Measurements from ENCODE around the gene SNX27. TPM values are rescaled to one million over a fixed set of nuclear protein-coding genes. Genes with fewer than 3 reads are reported as not detected.

The SNX27 gene
- total RNA-seq, 1 donor from 2014 or later, result 18.8 TPM

DNA sequence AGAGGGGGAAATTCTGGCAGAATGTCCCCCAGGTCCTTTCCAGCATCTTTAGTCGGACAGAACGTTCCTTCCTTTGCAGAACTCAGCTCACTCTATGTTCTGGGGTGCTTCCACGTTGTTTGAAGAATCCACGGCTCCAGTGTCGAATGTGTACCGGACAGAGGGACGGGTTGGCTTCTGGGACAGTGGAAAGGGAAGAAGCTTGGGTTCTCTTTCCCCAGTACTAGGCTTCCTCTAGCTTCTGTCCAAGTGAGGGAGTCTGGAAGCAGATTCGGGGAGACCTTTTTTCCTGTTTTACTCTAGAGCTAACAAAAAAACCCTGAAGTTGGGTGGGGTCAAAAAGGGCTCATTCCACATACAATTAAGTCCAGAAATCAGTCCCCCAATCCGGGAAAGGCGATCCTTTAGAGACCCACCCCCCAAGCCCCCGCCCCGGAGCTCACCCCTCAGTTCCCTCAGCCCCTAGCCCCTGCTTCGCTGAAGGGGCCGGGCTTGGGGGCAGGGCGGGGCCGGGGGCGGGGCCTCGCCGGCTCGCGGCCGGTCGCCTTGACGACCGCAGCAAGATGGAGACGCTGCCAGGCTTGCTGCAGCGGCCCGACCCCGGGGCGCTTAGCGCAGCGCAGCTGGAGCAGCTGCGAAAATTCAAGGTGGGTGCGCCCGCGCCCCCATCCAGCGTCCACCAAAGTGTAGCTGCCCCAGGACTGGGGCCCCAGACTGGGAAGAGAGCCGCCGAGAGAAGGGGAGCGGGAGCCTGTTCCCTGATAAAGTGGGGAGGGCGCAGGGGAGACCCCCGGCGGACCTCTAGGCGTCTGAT, 109.3 kb downstream of the SNX27 start, which contains the start of gene RIIAD1:
TSS of gene RIIAD1 (plus strand) at position 549 of the 814 bp plus-strand sequence. CDS start at position 564, 15 bp downstream.
- Histone ChIP-seq H3K27me3 (ENCODE audit: control insufficient read depth, insufficient read depth, low read length) (peaks cover 44% of the 10 kb centered on the region), H3K36me3 (ENCODE audit: control insufficient read depth, insufficient read depth, low read length) (no peaks in the 10 kb centered on the region), H3K4me3 (ENCODE audit: low read depth, low read length) (peak within 1 kb of the TSS; percentile 35)
- TF ChIP-seq, protein P1, sequence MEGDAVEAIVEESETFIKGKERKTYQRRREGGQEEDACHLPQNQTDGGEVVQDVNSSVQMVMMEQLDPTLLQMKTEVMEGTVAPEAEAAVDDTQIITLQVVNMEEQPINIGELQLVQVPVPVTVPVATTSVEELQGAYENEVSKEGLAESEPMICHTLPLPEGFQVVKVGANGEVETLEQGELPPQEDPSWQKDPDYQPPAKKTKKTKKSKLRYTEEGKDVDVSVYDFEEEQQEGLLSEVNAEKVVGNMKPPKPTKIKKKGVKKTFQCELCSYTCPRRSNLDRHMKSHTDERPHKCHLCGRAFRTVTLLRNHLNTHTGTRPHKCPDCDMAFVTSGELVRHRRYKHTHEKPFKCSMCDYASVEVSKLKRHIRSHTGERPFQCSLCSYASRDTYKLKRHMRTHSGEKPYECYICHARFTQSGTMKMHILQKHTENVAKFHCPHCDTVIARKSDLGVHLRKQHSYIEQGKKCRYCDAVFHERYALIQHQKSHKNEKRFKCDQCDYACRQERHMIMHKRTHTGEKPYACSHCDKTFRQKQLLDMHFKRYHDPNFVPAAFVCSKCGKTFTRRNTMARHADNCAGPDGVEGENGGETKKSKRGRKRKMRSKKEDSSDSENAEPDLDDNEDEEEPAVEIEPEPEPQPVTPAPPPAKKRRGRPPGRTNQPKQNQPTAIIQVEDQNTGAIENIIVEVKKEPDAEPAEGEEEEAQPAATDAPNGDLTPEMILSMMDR (IDR thresholded peaks at IDR 0.05; ENCODE audit: insufficient read depth, low read length, poor library complexity, severe bottlenecking), result no peak
- DNase-seq (ENCODE audit: low read depth), result no peak

DNA sequence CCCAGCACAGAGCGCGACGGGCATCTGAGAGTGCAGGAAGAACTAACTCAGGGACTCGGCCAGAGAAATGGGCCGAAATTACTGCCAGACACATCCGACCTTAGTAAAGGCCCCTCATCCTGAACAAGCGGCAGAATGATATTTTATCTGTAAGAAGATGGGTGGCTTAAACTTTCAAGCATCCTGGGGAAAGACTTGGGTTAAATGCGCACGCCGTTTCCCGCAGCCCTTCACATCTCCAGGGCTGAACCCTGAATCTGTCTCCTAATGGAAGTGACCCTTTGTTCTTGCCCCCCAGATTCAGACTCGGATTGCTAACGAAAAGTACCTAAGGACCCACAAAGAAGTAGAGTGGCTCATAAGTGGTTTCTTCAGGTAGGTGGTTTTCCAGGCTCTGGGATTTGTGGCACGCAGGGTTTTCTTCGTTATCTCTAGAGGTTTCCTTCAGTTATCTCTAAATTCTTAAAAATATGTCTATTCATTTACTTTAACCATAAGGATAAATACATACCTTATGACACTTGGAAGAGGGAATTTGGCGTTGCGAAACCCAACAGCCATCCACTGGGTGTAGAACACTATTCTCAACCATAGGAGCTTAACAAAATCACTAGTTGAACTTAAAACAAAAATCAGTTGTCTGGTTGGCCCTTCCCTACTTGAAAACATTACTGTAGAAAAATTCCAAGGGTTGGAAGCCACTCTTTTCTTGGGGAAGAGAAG, 110.1 kb downstream of the SNX27 start:
- TF ChIP-seq, protein P1 (IDR thresholded peaks at IDR 0.05; ENCODE audit: insufficient read depth, low read length, poor library complexity, severe bottlenecking), result no peak
- peaks cover 37% of the 10 kb centered on the region for H3K27me3 ChIP-seq (ENCODE audit: control insufficient read depth, insufficient read depth, low read length)
- peak overlapping the region; percentile 35 for H3K4me3 ChIP-seq (ENCODE audit: low read depth, low read length)
- no peaks in the 10 kb centered on the region for H3K36me3 ChIP-seq (ENCODE audit: control insufficient read depth, insufficient read depth, low read length)
- no peak for DNase-seq (ENCODE audit: low read depth)

DNA sequence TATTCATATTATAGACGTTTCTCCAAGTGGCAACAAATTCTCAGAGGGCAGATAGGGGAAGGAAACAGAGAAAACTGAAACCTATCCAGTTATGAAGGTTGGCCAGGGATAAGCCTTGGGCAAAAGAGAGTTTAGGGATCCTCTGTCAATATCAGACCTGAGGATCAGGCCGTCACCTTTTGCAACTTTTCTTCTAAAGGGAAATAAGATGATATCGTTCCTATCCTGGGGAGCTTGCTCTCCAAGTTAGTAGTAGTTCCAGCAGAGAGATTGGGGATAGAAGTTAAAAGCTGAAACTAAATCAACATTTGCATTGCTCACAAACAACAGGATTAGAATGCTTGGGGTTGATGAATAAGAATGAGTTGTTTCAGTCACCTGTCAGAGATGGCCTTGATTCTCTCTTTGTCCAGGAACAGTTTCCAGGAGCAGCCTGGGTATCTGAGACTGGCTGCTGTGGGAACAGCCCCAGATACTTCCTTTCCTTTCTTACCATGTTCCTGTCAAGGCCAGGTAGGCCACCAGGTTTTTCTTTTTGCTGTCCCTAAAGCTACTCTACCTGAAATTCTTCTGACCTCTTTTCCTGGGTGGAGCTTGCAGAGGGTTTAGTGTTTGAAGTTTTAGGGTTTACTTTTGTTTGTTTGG, 112.0 kb downstream of the SNX27 start:
- H3K27me3 ChIP-seq (ENCODE audit: control insufficient read depth, insufficient read depth, low read length), result peaks cover 20% of the 10 kb centered on the region
- H3K4me3 ChIP-seq (ENCODE audit: low read depth, low read length), result no peak overlapping the region
- no peak for DNase-seq (ENCODE audit: low read depth)
- no peaks in the 10 kb centered on the region for H3K36me3 ChIP-seq (ENCODE audit: control insufficient read depth, insufficient read depth, low read length)
- TF ChIP-seq, protein P1 (IDR thresholded peaks at IDR 0.05; ENCODE audit: insufficient read depth, low read length, poor library complexity, severe bottlenecking), result no peak

DNA sequence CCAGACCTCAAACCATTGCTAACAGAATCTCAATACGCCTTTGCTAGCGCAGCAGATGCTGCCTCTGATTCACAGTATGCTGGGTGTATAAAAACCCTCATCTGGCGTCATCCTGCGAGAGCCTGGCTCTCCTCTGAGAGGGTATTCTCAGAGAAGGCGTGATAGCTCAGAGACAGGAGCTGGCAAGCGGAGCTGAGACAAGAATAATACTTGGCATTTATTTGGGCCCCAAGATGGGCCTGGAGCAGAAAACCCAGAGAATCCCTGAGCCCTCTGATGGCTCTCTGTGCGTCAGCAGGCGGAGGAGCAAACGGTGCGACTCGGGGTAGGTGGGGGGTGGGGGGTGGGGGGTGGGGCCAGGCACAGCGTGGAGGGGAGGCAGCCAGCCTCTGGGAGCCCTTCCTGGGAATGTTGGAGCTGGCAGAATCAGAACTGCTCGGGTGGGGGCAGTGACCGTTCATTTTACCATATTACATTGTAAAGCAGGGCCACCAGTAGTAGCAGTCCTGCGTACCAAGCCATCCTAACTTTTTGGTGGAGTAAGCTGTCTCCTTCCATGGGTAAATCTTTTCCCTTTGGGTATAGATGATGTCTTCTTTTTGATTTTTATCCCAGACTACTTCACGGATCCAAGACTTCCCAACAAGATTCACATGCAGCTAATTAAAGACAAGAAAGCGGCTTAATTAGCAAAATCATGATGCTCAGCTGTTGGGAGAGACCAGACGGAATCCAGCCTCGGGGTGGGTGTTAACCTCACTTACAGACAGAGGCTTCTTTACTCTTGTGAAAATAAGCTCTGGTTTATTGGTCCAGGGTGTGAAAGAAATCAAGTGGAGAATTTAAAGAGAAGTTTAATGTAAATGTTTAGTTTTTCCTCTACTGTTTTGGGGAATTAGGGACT, 116.6 kb downstream of the SNX27 start:
- Histone ChIP-seq H3K27me3 (ENCODE audit: control insufficient read depth, insufficient read depth, low read length) (peaks cover 6% of the 10 kb centered on the region), H3K4me3 (ENCODE audit: low read depth, low read length) (no peak overlapping the region), H3K36me3 (ENCODE audit: control insufficient read depth, insufficient read depth, low read length) (no peaks in the 10 kb centered on the region)
- TF ChIP-seq, protein P1 (IDR thresholded peaks at IDR 0.05; ENCODE audit: insufficient read depth, low read length, poor library complexity, severe bottlenecking), result no peak
- no peak for DNase-seq (ENCODE audit: low read depth)
